HL-60/S4 treated with retinoic acid at 250 ng/mL for 4 days and 3 days (cell line): ENCODE measurements around the gene ADORA1.

Experiments
- in situ Hi-C: fragments of 300-500 bp; cut with MboI; formaldehyde crosslinking; loops from 2 replicates; pipeline ENCODE4 v1.7.0; 2022; ENCODE audit warnings: low sequenced_read_pairs

The ADORA1 gene

DNA sequence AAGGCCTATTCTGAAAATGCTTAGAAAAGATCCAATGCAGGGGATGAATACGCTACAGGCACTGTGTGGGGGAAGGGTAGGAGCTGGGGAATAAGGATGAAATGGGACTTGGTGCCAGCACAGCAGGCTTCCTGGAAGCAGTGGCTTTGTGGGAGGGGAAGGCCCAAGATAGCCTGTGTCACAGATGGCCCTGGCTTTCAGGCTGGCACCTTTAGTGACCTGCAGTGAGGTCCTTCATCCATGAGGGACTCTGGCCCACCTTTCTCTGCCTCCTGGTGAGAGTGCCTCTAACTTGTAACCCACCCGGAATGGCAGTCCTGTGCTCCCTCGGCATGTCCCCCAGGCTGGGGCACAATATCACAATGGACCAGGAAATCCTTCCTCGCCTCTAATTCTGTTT is 58.1 kb downstream of the ADORA1 start:
- in situ Hi-C loops = no loop called here

DNA sequence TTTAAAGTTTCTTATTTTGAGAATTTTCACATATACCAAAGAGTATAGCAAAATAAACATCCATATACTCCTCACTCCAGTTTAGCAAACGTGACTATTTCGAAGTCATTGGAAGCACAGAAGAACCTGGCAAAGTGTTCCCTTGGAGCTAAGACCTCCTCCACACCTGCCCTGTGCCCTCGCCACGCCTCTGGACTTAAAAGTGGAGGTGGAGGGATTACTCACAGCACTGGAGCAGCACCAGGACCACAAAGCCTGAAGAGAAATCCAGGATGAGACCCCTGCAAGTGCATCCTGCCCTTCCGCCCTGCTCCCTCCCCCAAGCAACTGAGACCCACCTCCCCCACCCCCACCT is 58.5 kb downstream of the ADORA1 start:
- in situ Hi-C loops = no loop called here

DNA sequence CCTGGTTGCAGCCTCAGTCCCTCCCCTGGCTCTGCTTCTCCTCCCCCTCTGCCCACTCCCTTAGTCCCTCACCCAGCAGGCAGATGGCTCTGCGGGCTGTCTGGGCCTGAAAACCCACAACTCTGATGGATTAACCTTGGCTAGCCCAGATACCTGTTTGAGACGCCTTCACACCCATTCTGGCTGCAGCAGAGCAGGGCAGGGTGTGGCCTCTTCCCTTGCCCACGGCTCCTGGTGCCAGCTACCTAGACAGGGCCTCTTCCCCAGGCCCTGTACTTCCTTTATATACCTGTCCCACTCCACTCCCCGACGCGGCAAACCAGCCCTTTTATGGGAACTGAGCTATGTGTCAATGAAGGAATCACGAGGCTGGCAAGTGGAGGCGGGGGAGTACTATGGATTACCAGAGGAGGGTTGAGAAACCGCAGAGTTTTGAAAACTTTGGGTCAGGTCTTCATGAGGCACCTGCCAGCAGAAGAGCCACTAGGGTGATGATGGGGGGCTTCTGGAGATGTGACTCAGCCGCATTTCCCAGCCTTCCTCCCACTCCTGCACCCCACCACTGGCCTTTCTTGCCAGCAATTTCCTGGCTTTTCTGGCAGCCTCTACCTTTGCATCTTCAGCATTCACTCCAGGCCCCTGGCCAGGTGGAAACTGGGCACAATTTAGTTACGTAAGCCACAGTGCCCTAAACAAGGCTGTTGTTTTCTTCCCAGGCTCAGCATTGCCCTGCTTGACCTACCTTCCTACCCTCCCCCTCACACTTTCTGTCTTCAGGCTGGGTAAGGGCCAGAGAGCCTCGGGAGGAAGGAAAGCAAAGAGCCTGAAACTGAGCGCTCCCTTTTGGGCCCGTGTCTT is 59.1 kb downstream of the ADORA1 start, which contains the start of gene CHI3L1:
Gene CHI3L1, minus strand, starts transcription at position 259 of the 858 bp plus-strand sequence. Its CDS starts 81 bp downstream, at position 178.
- in situ Hi-C loops = no loop called here

DNA sequence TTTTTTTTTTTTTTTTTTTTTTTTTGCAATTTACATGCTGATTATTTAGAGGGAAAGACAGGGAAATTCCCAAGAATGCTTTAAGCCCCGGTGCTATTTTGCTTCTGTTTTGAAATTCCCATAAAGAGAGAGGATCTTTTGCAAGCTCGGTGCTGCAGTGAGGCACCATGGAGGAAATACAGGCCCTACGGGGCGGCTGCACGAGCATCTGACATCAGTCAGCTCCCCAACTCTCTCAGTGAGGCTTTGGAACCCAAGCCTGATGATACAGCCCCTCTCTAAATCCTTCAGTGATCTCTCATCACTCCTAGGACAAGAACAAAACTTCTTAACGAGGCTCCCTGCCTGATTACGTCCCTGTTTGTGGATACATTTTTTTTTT is 59.8 kb downstream of the ADORA1 start:
- in situ Hi-C loops = no loop called here

DNA sequence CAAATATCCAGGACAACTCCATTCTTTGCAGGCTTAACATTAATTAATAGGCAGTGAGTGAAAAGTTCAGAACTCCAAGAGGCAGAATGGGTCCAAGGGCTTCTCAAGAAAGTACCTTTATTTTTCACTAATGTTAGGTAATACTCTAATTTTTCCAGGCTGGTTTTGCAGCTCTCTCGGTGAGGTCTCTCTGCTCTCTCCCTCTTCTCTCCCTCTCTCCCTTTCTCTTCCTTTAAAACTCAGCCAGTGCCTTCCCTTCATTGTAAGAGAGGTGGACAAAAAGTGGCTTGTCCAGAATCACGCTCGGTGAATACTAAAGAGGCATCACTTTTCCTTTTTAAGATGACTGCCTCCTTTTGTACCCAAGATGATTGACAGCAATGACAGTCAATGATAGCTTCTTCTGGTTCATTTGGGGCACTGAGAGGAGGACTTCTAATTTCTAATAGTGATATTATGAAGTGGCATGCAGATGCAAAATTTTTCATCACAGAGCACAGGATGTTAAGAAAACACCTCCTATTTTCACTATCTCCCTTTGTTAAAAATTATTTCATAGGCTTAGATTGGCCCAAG is 60.3 kb downstream of the ADORA1 start:
- in situ Hi-C loops = no loop called here

DNA sequence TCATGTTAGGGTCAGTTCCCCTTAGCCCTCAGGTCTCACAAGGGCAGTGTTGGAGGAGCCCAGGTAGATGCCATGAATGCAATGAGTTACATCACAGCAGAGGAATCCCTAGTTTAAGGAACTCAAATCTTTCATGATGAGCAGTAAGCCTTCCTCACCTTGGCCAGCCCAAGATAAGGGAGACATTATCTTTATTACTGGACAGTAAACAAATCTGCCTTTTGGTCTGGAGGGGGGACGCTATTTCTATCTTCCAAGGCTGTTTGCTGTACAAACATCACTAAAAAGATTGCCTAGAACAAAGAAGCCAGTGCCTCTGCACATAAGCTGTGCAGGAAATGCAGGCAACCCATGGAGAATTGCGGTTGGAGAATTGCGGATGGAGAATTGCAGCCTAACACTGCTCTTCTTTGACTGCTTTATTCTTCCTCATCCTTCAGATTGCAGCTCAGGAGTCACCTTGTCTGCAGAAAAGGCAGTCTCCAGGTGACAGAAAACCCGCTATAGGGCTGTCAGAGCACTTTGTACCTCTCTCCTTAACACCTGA is 61.2 kb downstream of the ADORA1 start:
- in situ Hi-C loops = no loop called here

DNA sequence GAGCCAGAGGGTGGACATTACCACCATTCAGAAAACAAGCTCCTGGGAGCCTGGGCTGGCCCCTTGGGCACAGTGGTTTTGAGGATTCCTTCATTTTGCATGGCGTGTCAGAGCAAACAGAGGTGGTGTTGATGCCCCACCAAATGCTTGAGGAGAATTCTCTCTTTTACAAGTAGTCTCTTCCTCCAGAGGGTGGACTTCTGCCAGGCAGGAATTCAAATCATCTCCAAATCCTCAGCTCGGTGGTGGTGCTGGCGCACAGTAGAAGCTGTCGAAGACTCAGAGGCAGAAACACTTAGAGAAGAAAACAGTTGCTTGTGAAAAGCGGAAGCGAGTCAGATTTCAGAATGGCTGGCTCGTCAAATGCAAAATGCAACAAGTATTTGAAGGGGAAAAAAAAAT is 62.4 kb downstream of the ADORA1 start:
- in situ Hi-C loops = no loop called here

DNA sequence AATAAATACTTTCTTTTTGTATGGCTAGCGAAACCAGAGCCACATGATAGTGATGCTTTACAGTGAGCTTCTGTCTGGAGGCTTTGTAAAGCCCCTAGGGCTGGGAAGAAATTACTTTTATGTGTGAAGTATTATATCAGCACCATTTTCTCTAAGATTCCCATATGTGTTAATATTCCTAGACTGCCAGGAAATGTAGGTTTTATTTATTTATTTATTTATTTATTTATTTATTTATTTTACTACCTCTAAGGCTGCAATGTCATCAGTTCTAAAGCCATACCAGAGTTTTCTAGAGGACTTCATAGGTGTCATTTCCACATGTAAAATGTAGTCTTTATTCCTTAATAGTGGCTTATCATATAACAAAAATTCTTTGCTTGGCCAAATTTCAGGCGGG is 63.4 kb downstream of the ADORA1 start:
- in situ Hi-C loops = no loop called here

DNA sequence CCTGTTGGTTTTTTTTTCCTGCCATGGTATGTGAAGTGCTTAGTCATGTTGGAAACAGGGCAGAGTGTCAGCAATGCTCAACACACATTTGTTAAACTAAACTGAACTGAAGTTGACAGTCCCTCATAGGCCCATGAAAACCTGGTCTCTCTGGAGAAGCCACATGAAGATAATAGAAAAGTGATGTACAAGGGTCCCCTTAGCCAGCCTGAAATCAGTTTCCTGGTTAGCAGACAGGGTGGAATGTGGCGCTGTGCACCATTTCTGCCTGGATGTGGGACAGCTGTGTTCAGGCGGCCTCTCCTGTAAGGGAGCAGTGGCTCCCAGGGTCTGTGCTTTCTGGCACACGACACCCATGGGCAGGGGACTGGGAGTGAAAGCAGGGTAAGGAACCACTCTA is 68.8 kb downstream of the ADORA1 start:
- in situ Hi-C loops = no loop called here

DNA sequence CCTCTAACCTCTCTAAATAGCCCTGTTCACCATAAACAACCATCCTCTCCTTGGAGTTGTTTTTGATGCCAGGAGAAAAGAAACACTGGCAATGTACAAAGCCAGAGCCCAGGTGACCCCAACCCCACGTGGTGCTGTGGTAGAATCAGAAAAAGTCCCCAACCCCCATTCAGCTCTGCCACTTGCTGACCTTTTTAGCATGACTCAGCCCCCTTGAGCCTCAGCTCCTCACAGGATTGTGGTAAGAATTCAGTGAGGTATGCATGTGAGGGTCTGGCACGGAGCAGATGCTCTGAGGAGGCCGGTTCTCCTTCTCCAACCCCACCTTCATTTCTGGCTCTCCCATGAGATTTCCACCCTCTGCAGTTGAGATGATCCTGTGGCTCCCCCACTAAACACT is 70.1 kb downstream of the ADORA1 start:
- in situ Hi-C loops = no loop called here

DNA sequence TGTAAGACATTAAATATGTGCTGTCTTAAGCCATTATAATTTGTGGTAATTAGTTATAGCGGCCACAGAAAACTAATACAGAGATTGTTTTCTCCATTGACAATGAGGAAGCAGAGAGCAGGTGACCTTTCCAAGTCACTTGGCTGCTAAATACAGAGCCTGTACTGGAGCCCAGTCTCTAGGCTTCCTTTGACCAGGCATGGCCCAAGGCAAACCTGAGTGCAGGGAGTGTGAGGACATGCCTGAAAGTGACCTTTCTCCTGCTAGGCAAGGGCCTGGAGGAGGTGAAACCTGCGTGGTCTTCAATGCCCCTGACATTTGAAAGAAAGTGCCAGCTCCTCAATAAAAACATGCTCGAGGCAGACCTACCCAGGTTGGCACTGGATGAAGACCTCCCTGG is 71.5 kb downstream of the ADORA1 start:
- in situ Hi-C loops = no loop called here

DNA sequence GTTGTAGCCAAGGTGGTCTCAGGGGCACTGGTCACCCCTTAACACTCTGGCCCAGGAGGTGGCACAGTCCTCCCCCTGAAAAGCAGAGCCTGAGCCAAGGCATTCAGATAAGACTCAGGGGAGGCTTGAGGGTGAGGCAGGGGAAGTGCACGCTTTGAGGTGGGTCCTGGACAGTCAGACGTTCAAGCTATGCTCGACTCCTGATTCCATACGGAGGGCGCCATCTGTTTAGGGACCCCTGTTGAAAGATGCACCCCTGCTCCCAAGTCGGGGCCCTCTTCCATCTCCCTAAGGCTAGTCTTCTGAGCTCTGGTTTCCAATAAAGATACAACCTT is 71.9 kb downstream of the ADORA1 start:
- in situ Hi-C loops = no loop called here

DNA sequence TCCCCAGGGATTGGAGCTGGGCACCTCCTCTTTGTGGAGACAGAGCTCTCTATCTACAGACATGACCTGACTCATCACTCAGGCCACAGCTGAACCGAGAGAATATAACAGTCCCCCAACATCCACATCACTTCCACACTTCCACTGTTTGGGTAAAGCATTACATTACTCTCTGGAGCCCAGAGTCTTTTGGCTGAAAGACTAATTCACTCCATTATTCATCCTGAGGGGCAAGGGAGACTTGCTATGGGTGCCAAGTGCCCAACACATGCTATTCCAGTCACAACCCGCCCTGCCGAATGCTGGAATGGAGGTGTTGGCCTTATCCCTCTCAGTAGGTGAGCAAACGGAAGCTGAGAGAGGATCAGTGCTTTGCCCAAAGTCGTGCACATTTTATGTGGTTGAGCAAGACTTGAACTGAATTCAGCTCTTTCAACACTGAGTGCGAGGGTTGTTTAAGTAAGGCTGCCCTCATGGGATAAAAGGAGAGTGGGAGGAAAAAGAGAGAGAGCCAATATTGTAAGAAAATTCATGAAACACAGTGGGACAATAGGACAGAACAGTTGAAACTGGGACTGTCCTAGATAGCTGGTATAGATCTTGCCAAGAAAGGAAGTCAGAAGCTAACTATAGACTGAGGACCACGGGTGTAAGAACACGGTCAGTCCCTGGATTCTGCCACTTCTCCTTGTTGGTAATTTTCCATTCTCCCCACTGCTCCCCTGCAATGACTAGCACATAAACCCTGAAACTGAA is 72.5 kb downstream of the ADORA1 start:
- in situ Hi-C loops = loop anchor here (10.0 to 25.0 kb wide), 2 partner anchors 165 to 1112 kb away; no protein-coding TSS in a partner anchor

DNA sequence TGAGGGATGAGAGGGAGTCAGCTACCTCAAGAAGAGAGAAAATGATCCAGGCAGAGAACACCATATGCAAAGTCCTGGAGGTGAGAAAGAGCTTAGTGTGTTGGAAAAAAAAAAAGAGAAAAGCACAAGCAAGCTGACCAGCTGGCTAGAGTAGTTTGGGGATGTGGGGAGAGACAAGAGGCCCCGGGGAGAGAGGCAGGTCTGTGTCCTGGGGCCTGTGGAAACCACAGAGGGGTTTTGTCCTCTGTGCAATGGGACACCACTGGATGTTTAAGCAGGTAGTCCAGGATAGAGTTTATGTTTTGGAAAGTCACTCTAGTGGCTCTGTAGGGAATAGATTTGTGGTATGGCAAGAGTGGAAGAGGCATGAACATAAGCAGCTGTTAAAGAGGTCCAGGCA is 73.4 kb downstream of the ADORA1 start:
- in situ Hi-C loops = loop anchor here (10.0 to 25.0 kb wide), 2 partner anchors 166 to 1111 kb away; no protein-coding TSS in a partner anchor

DNA sequence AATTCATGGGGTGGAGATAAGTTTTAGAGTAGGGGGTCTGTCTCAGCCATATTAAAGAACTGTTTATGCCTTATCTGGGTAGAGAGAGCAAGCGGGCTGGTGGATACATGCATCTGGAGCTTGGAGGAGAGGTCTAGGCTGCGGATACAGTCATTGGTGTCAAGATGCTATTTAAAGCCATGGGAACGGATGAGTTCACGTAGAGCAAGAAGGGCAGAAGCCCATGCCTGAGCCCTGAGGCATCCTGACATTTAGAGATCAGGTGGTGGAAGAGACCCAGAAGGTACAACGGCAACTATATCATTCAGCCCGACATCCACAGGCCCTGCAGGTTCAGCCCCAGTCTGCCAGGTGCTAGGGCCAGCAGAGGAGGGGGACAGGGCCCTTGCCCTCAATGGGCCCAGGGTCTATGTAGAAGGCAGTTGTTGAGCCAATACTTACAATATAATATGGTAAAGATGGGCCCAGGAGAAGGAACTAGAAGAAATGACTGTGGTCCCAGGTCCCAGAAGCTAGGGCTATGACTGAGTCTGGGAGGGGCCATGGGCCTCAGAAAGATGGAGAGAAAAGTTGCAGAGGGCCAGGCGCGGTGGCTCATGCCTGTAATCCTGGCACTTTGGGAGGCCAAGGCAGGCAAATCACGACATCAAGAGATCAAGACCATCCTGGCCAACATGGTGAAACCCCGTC is 74.1 kb downstream of the ADORA1 start:
- in situ Hi-C loops = loop anchor here (10.0 to 25.0 kb wide), 2 partner anchors 167 to 1111 kb away; no protein-coding TSS in a partner anchor

DNA sequence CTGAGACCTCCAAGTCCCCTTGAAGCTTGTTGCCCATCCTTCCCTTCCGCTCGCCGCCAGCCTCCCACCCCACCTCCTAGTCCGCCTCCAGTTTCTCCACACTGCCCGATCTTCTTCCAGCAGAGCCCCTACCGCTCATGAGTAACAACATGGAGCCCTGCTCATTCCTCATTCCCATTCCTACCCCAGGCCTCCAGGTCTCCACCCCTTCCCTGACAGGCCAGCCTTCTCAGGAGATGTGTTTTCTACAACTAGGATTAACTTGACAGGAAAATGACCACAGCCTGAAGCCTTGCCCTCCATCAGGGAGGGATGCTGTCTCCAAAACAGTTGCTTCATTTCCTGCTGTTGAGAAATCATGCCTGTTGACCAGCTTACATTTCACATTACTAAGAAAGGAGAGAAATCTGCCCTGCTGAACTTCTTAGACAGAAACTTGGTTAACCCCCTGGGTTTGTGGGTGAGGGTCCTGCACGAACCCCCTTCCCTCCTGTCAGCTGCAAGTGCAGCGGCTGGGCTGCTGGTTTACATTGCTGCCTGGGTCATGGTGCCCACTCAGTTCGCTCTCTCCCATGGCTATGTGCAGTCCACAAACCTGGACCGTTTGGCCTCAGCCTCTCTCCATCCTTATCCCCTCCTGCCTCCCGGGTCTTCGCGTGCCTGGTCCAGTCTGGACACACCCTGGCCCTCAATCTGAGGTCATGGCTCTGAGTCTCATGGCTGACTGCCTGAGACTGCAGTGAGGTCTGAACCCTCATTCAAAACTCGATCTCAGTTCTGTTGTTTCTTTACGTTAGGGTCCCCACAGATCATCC is 75.1 kb downstream of the ADORA1 start:
- in situ Hi-C loops = loop anchor here (10.0 to 25.0 kb wide), 2 partner anchors 168 to 1110 kb away; no protein-coding TSS in a partner anchor

DNA sequence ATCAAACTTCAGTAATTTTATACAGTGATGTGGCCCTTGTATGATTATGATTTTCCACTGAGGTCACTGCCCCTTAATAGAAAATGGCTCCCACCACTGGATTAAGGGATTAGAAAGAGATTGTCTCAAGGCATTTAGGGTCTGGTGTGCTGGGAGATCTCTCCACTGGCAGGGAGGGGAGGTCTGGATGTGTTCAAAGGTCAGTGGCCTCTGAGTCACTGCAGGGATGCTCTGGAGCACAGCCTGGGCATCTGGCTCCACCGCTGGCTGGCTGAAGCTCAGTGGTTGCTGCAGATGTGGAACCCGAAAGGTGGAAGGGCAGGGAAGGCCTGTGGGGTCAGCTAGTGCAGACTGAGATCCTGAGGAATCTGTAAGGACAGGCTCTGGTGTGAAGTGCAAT is 77.2 kb downstream of the ADORA1 start:
- in situ Hi-C loops = loop anchor here (10.0 to 25.0 kb wide), 2 partner anchors 170 to 1108 kb away; no protein-coding TSS in a partner anchor

DNA sequence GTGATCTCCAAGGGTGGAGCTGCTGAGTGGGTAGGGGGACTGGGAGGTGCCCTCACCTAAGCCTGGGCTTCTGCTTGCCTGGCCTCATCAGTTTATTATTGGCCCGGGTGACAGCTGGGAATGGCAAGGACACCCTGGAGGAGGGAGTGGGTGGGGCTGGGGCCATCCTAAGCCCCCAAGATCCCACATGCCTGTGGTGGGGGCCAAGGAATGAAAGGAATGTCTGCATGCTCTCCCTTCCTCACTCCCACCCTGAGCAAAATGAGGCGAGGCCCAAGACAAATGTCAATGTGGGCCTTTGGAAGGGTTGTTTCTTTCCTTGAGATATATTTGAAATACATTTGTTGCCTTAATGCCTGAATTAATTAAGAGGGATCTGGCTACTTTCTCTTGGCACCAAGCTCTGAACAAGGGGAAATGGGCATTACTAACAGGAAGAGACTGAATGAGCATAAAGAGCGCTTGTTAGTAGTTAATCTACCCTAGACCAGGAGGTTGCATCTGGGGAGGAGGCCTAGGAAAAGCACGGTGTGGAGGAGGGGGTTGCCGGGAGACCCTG is 78.7 kb downstream of the ADORA1 start:
- in situ Hi-C loops = loop anchor here (10.0 to 25.0 kb wide), 2 partner anchors 171 to 1106 kb away; no protein-coding TSS in a partner anchor

DNA sequence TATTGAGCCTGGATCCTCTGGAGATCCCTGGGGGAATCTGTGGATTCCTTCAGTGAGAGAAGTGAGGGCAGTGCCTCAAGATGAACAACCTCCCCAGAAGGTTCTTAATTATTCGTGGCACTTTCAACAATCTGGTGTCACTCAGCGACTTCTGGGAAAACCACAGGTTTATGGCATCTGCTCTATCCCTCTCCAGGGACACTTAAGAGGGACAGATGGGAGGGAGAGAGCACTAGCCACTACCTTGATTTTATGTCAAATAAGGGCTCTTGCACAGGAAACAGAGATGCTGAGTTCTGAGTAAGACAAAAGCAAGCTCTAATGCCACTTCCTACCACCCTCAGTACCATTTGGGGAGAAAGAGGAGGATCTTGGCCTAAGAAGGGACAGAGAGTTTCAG is 80.2 kb downstream of the ADORA1 start:
- in situ Hi-C loops = loop anchor here (10.0 to 25.0 kb wide), 2 partner anchors 173 to 1105 kb away; no protein-coding TSS in a partner anchor
